K562 (cell line): ENCODE data around the gene MCU. TPM values are rescaled to one million over a fixed set of nuclear protein-coding genes. Genes with fewer than 3 reads are reported as not detected.
A peak's percentile ranks its signal among the peaks of the same experiment; 100 is the strongest.
"Not testable (repeated sequence)": the region's sequence is repeated elsewhere in the genome, so short reads cannot be mapped to it uniquely, and the experiment has no call there.

ENCODE experiments used
- ATAC-seq: fragments of 200-7000 bp; cut with Tn5 transposase; 3 replicates; pipeline ENCODE4 v1.9.1; 2020; ENCODE audit warnings: moderate library complexity
- BruUV-seq: library from RNA; stranded (reverse); fragments of 400-500 nt; replicated peaks from 2 replicates; lab custom pipeline; 2021; lab: Mats Ljungman, UMichigan
- CTCF ChIA-PET: fragments of 300-600 bp; formaldehyde crosslinking; extraction: SDS; loops from one replicate; lab custom pipeline; 2021; ENCODE audit warnings: low intra/inter-chr PET ratio; lab: Yijun Ruan, JAX
- POLR2A ChIA-PET: fragments of 300-600, 350-650 bp; sonication (Branson Sonifier 250); formaldehyde crosslinking; extraction: SDS; loops from one replicate; lab custom pipeline; 2021; ENCODE audit warnings: antibody characterized with exemption, inconsistent platforms; lab: Yijun Ruan, JAX
- DNase-seq, 4 experiments: peaks; one replicate each; pipeline versions ENCODE4 v3.0.0 to v3.0.0-alpha.2; 2011 to 2018; ENCODE audit warnings: low spot score in 3 of 4, mixed read lengths in 3 of 4; ENCODE audit errors: extremely low read depth in 1 of 4
- FAIRE-seq: peaks from 2 replicates; lab custom pipeline; 2011; peaks lifted over from hg19 to GRCh38; lab: Jason Lieb, UNC
- H2AFZ ChIP-seq: 2 replicates; pipeline ENCODE4 v1.6.0; 2011; ENCODE audit warnings: low read depth, low read length, control low read depth, inconsistent platforms
- H3K27ac ChIP-seq: fragments of 200-600 bp; 3 replicates; pipeline ENCODE4 v1.8.0; 2011; ENCODE audit warnings: low read depth, mild to moderate bottlenecking, control low read depth, inconsistent platforms, low read length, moderate library complexity, mixed read lengths; ENCODE audit errors: extremely low read depth
- H3K27me3 ChIP-seq, 2 experiments: fragments of 300-600 bp in 1 of 2; 2 replicates in 1 of 2; 3 replicates in 1 of 2; pipeline versions ENCODE4 v1.6.0 to v1.8.0; 2011; ENCODE audit warnings: inconsistent platforms in 2 of 2, low read length in 2 of 2, mild to moderate bottlenecking in 1 of 2, mixed read lengths in 1 of 2, moderate library complexity in 1 of 2; ENCODE audit not compliant: control insufficient read depth in 2 of 2, insufficient read depth in 2 of 2
- H3K36me3 ChIP-seq: fragments of 300-600 bp; 3 replicates; pipeline ENCODE4 v1.8.0; 2011; ENCODE audit warnings: mild to moderate bottlenecking, low read length, inconsistent platforms; ENCODE audit not compliant: control insufficient read depth, insufficient read depth
- H3K4me1 ChIP-seq, 2 experiments: fragments of 200-600 bp in 1 of 2; replicated peaks in 1 of 2; 2 replicates in 1 of 2; 3 replicates in 1 of 2; pipeline versions ENCODE4 v1.5.1 to v1.8.0; 2011; ENCODE audit warnings: inconsistent platforms in 2 of 2, low read length in 2 of 2, mild to moderate bottlenecking in 1 of 2, mixed read lengths in 1 of 2, moderate library complexity in 1 of 2; ENCODE audit not compliant: control insufficient read depth in 2 of 2, insufficient read depth in 2 of 2
- H3K4me2 ChIP-seq: 2 replicates; pipeline ENCODE4 v1.6.1; 2011; ENCODE audit warnings: low read length, control low read depth, inconsistent platforms, mixed read lengths; ENCODE audit not compliant: insufficient read depth
- H3K4me3 ChIP-seq: fragments of 200-600 bp; sonication (generic), shearing (Covaris generic); 2 replicates; pipeline ENCODE4 v1.5.1; 2016; ENCODE audit warnings: control low read depth, inconsistent platforms
- H3K79me2 ChIP-seq: fragments of 200-600 bp; 3 replicates; pipeline ENCODE4 v1.8.0; 2011; ENCODE audit warnings: low read length, inconsistent platforms; ENCODE audit not compliant: control insufficient read depth, insufficient read depth
- H3K9ac ChIP-seq, 2 experiments: 2 replicates each; pipeline versions ENCODE4 v1.6.0 to v1.6.1; 2011; ENCODE audit warnings: low read depth in 2 of 2, low read length in 2 of 2, control low read depth in 1 of 2, inconsistent platforms in 1 of 2, mild to moderate bottlenecking in 1 of 2, mixed read lengths in 1 of 2; ENCODE audit not compliant: insufficient read depth in 1 of 2
- H3K9me1 ChIP-seq: one replicate; pipeline ENCODE4 v1.6.0; 2011; ENCODE audit warnings: inconsistent platforms, mild to moderate bottlenecking, low read length, moderate library complexity; ENCODE audit not compliant: control insufficient read depth, insufficient read depth
- H3K9me3 ChIP-seq: replicated peaks from 2 replicates; pipeline ENCODE4 v1.5.1; 2011; ENCODE audit warnings: low read depth, low read length, inconsistent platforms; ENCODE audit not compliant: control insufficient read depth, insufficient read depth
- H4K20me1 ChIP-seq: replicated peaks from 2 replicates; pipeline ENCODE4 v1.6.1; 2011; ENCODE audit warnings: low read length, inconsistent platforms, mixed read lengths; ENCODE audit not compliant: control insufficient read depth, insufficient read depth
- DMBX1 ChIP-seq: fragments of 250-450 bp; sonication (Bioruptor Pico); IDR thresholded peaks from 2 replicates; pipeline ENCODE4 v1.8.0; 2022; ENCODE audit warnings: inconsistent platforms, mild to moderate bottlenecking, moderate library complexity, borderline replicate concordance
- PBX2 ChIP-seq, 2 experiments: IDR thresholded peaks in 1 of 2; conservative IDR thresholded peaks in 1 of 2; 2 replicates each; pipeline ENCODE4 v1.6.1; 2016; ENCODE audit warnings: low read depth in 2 of 2, mild to moderate bottlenecking in 1 of 2, missing compliant biosample characterization in 1 of 2, missing genetic modification characterization in 1 of 2, moderate library complexity in 1 of 2
- PKNOX1 ChIP-seq: fragments of 450-650 bp; IDR thresholded peaks from 2 replicates; pipeline ENCODE4 v1.6.1; 2016
- SMARCE1 ChIP-seq: fragments of 450-650 bp; IDR thresholded peaks from 2 replicates; pipeline ENCODE4 v1.7.1; 2016; ENCODE audit warnings: mild to moderate bottlenecking
- ZNF384 ChIP-seq: IDR thresholded peaks from 2 replicates; pipeline ENCODE4 v1.6.1; 2012; ENCODE audit warnings: low read depth, low read length, improper control_type of control experiment
- WGBS: fragments of 100-300 bp; shearing (Covaris generic); methylation state at CpG from one replicate; pipeline ENCODE4 v1.1.6; 2016; ENCODE audit warnings: low coverage, mixed read lengths; ENCODE audit not compliant: insufficient coverage; ENCODE audit errors: missing lambda C conversion rate; 5-methylcytosine and 5-hydroxymethylcytosine counted together
- in situ Hi-C: fragments of 300-500 bp; cut with MboI; formaldehyde crosslinking; loops from 4 replicates; pipeline ENCODE4 v1.15.0; 2018; ENCODE audit warnings: inconsistent platforms, mixed read lengths
- intact Hi-C: fragments of 100-400 bp; cut with micrococcal nuclease; formaldehyde crosslinking; loops from 2 replicates; pipeline ENCODE4 v1.14.2; 2022
- polyA plus RNA-seq, 8 experiments: library from polyadenylated mRNA; depleted of rRNA in 4 of 8; stranded (reverse) in 5 of 8; unstranded in 3 of 8; fragments of >200 nt; fragmentation: Nextera tagmentation in 2 of 8; fragmentation: Illumina TruSeq in 1 of 8; extraction: Ambion mirVana in 2 of 8; extraction: Trizol in 1 of 8; gene quantifications; 2 replicates each; pipeline versions ENCODE4 v1.2.1 to v1.2.3, GENCODE V29; 2011 to 2014; ENCODE audit warnings: inconsistent platforms in 1 of 8, missing spikeins in 1 of 8
- total RNA-seq, 7 experiments: library from RNA; depleted of rRNA in 6 of 7; stranded (reverse); fragments of >200 nt in 6 of 7; fragmentation: Illumina TruSeq in 2 of 7; extraction: Trizol in 2 of 7; gene quantifications; 2 replicates each; pipeline versions ENCODE4 v1.2.1 to v1.2.3, GENCODE V29; 2011 to 2021; ENCODE audit warnings: low replicate concordance in 1 of 7

Gene MCU
- total and polyA plus RNA-seq, 9 of the 15 experiments (the other 6 are each of a cell fraction or from before 2014, with no cell fraction given), result 8.2 to 88.8 (median 21.3) TPM

GRCh38 chr10:72736828-72737220 is 44.9 kb downstream of the MCU start:
- no peak for TF ChIP-seq DMBX1 (CRISPR knock-in tag)
- intact Hi-C loops (no loop called here), in situ Hi-C loops (no loop called here)
- DNase-seq, result no peak
- Histone ChIP-seq H3K9ac (no peak overlapping the region), H4K20me1 (no peaks in the 10 kb centered on the region), H3K27ac (no peak overlapping the region), H3K27me3 (no peaks in the 10 kb centered on the region), H3K36me3 (no peaks in the 10 kb centered on the region), H3K4me1 (peaks cover 5 to 6% of the 10 kb centered on the region in 2 experiments; a peak in 3 of 5 replicates), H3K4me2 (no peak overlapping the region), H3K4me3 (no peak overlapping the region), H3K9me3 (no peaks in the 10 kb centered on the region), H3K9me1 (no peaks in the 10 kb centered on the region), H2AFZ (no peak overlapping the region), H3K79me2 (peaks cover 2% of the 10 kb centered on the region; the same call in 1 of the 3 replicates)
- CTCF ChIA-PET, result interaction anchor here (0.7 kb wide), 1 partner anchor 11 kb away, joined by 4 read pairs; no protein-coding TSS in a partner anchor
- POLR2A ChIA-PET, result interaction anchor here (1.7 kb wide), 1 partner anchor 9 kb away, joined by 5 read pairs; no protein-coding TSS in a partner anchor
- no TSS peak for BruUV-seq
- FAIRE-seq, result no peak
- no peak for ATAC-seq
- 78% methylated on average over 4 of the region's 4 CpGs for WGBS

GRCh38 chr10:72737357-72737756 is 45.4 kb downstream of the MCU start:
- H3K36me3 ChIP-seq; intact Hi-C loops; CTCF ChIA-PET; H3K27me3 ChIP-seq; BruUV-seq; H3K4me2 ChIP-seq; H4K20me1 ChIP-seq; H3K9ac ChIP-seq; H3K9me1 ChIP-seq; FAIRE-seq; H3K9me3 ChIP-seq; H3K4me3 ChIP-seq; in situ Hi-C loops; H3K79me2 ChIP-seq; H3K27ac ChIP-seq; DNase-seq; H3K4me1 ChIP-seq; H2AFZ ChIP-seq; TF ChIP-seq PBX2 (CRISPR knock-in tag; IDR thresholded peaks at IDR 0.05; ENCODE audit: low read depth): not testable (repeated sequence)
- TF ChIP-seq PKNOX1, result peak; percentile 83
- peak; percentile 91 for TF ChIP-seq ZNF384
- TF ChIP-seq SMARCE1, result peak; percentile 42; the same call in 1 of the 2 replicates
- peak; percentile 39; the same call in 1 of the 2 replicates for TF ChIP-seq PBX2 (tag; conservative IDR thresholded peaks at IDR 0.05; ENCODE audit: low read depth)
- ATAC-seq, result peak; percentile 26; the same call in 2 of the 3 replicates
- POLR2A ChIA-PET, result interaction anchor here (0.9 to 1.7 kb wide), 4 partner anchors 9 to 97 kb away, joined by 3 to 7 read pairs (median 5); no protein-coding TSS in a partner anchor
- 48% methylated on average over 6 of the region's 6 CpGs for WGBS
